Activated CD8-positive, alpha-beta memory T cell treated with anti-CD3 and anti-CD28 coated beads for 24 hours (primary cell): Measurements from ENCODE around the gene ATP2A3.

Experiments used
- DNase-seq: peaks from one replicate; pipeline ENCODE4 v3.0.0-alpha.2; 2020

Gene ATP2A3

GRCh38 chr17:3888343-3889171 is 75.7 kb downstream of the ATP2A3 start:
- DNase-seq = no peak

GRCh38 chr17:3887804-3888203 is 76.4 kb downstream of the ATP2A3 start:
- no peak for DNase-seq

GRCh38 chr17:3887394-3887793 is 76.8 kb downstream of the ATP2A3 start:
- DNase-seq = no peak

GRCh38 chr17:3886776-3887175 is 77.5 kb downstream of the ATP2A3 start:
- no peak for DNase-seq

- DNase-seq = no peak
Observed at GRCh38 chr17:3885970-3886369, 78.3 kb downstream of the ATP2A3 start.

- no peak for DNase-seq
Observed at GRCh38 chr17:3885271-3885670, 79.0 kb downstream of the ATP2A3 start.

GRCh38 chr17:3884188-3884587 is 80.0 kb downstream of the ATP2A3 start:
- DNase-seq = no peak

- no peak for DNase-seq
Observed at GRCh38 chr17:3882276-3882675, 82.0 kb downstream of the ATP2A3 start.

GRCh38 chr17:3880983-3881382 is 83.3 kb downstream of the ATP2A3 start:
- DNase-seq = no peak

GRCh38 chr17:3879591-3880417 is 84.4 kb downstream of the ATP2A3 start:
- no peak for DNase-seq

GRCh38 chr17:3879186-3879585 is 85.1 kb downstream of the ATP2A3 start:
- DNase-seq = no peak

- no peak for DNase-seq
Observed at GRCh38 chr17:3877220-3877619, 87.0 kb downstream of the ATP2A3 start.

- DNase-seq = no peak
Observed at GRCh38 chr17:3875317-3875716, 88.9 kb downstream of the ATP2A3 start.
